Right atrium auricular region (tissue), 2 donors: ENCODE results near the gene ACOT6. TPM values are rescaled to one million over a fixed set of nuclear protein-coding genes. Genes with fewer than 3 reads are reported as not detected.
"Not testable (repeated sequence)": the region's sequence is repeated elsewhere in the genome, so short reads cannot be mapped to it uniquely, and the experiment has no call there.

Experiments used
- DNase-seq: peaks from one replicate; pipeline ENCODE4 v3.0.0-alpha.2; 2019; ENCODE audit warnings: low spot score
- H3K27ac ChIP-seq, 2 donors: fragments of 200-600 bp; sonication (generic); 1 replicate in 1 of 2; 2 replicates in 1 of 2; pipeline ENCODE4 v1.5.1; 2016 to 2019
- H3K27me3 ChIP-seq, 2 donors: fragments of 200-600 bp; sonication (generic); one replicate each; pipeline versions ENCODE4 v1.5.1 to v1.6.0; 2017 to 2019
- H3K36me3 ChIP-seq: fragments of 200-600 bp; sonication (generic); one replicate; pipeline ENCODE4 v1.5.1; 2016
- H3K4me1 ChIP-seq, 2 donors: fragments of 200-600 bp; sonication (generic); one replicate each; pipeline versions ENCODE4 v1.5.1 to v1.6.0; 2017 to 2019
- H3K4me3 ChIP-seq, 2 donors: fragments of 200-600 bp; sonication (generic); 1 replicate in 1 of 2; 2 replicates in 1 of 2; pipeline ENCODE4 v1.5.1; 2017 to 2019; ENCODE audit warnings: mild to moderate bottlenecking in 1 of 2, moderate library complexity in 1 of 2
- H3K9me3 ChIP-seq, 2 donors: fragments of 200-600 bp; sonication (generic); one replicate each; pipeline ENCODE4 v1.5.1; 2019
- total RNA-seq, 2 donors: library from RNA; depleted of rRNA; stranded (reverse); fragments of >200 nt; gene quantifications; one replicate each; pipeline ENCODE4 v1.1.0, GENCODE V29; 2016
- TF ChIP-seq, protein P1 (sequence below), 2 donors: fragments of 200-600 bp; sonication (generic); IDR thresholded peaks; one replicate each; pipeline ENCODE4 v1.5.1; 2019; ENCODE audit warnings: antibody characterized with exemption in 2 of 2

ACOT6 gene
- total RNA-seq, 2 donors from 2014 or later = not detected

DNA sequence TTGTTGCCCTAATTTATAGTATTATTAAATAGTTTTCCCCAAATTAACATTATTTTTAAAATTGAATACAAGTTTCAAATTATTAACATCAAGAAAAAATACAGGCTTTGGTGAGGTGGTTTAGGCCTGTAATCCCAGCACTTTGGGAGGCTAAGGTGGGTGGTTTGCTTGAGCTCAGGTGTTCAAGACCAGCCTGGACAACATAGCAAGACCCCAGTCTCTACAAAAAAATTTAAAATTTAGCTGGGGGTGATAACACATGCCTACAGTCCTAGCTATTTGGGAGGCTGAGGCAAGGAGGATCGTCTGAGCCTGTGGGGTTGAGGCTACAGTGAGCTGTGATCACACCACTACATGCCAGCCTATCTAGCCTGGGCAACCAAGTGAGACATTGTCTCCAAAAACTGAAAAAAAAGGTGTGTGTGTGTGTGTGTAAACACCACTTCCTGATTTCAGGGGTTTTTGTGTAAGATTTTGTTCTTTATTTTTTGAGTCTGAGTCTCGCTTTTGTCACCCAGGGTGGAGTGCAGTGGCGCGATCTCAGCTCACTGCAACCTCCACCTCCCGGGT lies 28.6 kb downstream of the ACOT6 start:
- Histone ChIP-seq H3K27ac (no peak overlapping the region), H3K36me3 (no peaks in the 10 kb centered on the region), H3K4me3 (no peak overlapping the region), H3K9me3 (no peaks in the 10 kb centered on the region), H3K4me1 (peaks cover 0 to 7% of the 10 kb centered on the region in 2 donors), H3K27me3 (no peaks in the 10 kb centered on the region)
- no peak for DNase-seq
- TF ChIP-seq, protein P1, sequence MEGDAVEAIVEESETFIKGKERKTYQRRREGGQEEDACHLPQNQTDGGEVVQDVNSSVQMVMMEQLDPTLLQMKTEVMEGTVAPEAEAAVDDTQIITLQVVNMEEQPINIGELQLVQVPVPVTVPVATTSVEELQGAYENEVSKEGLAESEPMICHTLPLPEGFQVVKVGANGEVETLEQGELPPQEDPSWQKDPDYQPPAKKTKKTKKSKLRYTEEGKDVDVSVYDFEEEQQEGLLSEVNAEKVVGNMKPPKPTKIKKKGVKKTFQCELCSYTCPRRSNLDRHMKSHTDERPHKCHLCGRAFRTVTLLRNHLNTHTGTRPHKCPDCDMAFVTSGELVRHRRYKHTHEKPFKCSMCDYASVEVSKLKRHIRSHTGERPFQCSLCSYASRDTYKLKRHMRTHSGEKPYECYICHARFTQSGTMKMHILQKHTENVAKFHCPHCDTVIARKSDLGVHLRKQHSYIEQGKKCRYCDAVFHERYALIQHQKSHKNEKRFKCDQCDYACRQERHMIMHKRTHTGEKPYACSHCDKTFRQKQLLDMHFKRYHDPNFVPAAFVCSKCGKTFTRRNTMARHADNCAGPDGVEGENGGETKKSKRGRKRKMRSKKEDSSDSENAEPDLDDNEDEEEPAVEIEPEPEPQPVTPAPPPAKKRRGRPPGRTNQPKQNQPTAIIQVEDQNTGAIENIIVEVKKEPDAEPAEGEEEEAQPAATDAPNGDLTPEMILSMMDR (IDR thresholded peaks at IDR 0.05) = no peak

DNA sequence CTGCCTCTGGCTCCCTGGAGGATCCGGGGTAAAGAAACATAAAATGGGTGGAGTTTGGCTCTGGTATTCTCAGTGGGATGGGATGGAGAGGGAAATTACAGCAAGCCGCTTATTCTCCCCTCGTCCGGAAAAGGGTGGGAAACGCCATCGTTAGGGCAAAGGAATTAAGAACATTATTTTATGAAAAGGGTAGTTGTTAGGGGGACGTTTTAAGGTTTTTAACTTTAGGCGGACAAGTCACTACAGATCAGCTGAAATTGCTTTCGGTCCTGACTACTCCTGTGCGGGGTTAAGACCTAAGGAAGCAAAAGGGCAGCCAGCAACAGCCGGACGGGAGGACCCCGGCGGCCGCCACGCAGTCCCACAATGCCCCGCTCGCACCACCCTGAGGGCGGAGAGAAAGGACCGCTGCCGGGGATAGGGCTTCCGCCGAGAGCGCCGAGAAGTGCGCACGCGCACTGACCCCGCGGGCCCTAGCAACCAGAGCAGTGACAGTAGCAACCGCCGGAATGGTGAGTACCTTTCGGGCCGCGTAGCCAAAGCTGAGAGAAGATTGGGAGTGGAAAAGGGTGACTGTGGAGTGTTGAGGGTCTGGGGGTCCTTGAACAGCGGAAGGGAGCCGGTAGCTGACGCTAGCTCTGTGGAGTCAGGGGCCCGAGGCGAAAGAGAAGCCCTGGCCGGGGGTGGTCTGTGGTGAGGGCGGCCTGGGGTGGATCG lies 32.4 kb downstream of the ACOT6 start, which contains the start of gene DNAL1:
Gene DNAL1, plus strand, starts transcription at position 456 of the 717 bp plus-strand sequence. Its CDS starts 54 bp downstream, at position 510.
- DNase-seq = peak; percentile 92
- Histone ChIP-seq H3K4me1 (peaks cover 0 to 7% of the 10 kb centered on the region in 2 donors), H3K4me3 (peak within 1 kb of the TSS; percentile 65 to 73), H3K27ac (peak within 1 kb of the TSS; percentile 82 to 88), H3K36me3 (no peaks in the 10 kb centered on the region), H3K27me3 (no peaks in the 10 kb centered on the region), H3K9me3 (no peaks in the 10 kb centered on the region)
- TF ChIP-seq, protein P1 (IDR thresholded peaks at IDR 0.05) = no peak

DNA sequence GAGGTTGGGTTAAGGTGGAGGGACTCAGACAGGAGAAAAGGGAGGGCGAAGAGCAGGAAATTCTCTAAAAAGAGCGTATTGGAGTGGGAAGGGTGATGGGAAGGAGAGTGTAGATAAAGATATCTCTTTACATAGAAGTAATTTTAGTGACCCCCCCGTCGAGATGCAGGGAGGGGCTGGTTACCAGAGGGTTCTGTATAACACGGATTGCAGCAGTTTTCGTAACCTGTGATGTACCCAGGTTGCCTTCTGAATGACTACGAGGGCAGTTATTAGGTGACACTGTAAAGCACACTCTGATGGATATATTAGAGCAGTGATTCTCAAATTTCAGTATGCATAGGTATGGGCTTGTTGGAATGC lies 32.9 kb downstream of the ACOT6 start:
- no peaks in the 10 kb centered on the region for H3K27me3 ChIP-seq
- no peaks in the 10 kb centered on the region for H3K36me3 ChIP-seq
- DNase-seq = no peak
- TF ChIP-seq, protein P1 (IDR thresholded peaks at IDR 0.05) = no peak
- H3K4me1 ChIP-seq = peaks cover 0 to 7% of the 10 kb centered on the region in 2 donors
- H3K4me3 ChIP-seq = peak overlapping the region; percentile 65 to 73
- H3K9me3 ChIP-seq = no peaks in the 10 kb centered on the region
- H3K27ac ChIP-seq = peak overlapping the region; percentile 82 to 88

DNA sequence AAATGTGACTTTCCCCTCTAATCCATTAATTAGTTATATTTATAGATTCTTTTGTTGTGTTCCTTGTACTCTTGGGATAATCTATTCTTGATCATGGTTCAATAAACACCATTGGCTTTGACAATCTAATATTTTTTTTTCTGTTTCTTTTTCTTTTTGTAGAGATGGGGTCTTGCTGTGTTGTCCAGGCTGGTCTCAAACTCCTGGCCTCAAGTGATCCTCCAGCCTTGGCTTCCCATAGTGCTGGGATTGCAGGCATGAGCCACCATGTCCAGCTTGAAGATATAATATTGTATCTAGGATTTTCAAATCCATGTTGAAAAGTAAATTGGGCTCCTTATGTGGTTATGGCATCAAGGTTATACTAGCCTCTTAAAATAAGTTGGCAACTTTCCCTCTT lies 38.7 kb downstream of the ACOT6 start:
- Histone ChIP-seq H3K4me3 (no peak overlapping the region), H3K36me3 (peaks cover 7% of the 10 kb centered on the region), H3K4me1 (no peaks in the 10 kb centered on the region), H3K27me3 (no peaks in the 10 kb centered on the region), H3K27ac (no peak overlapping the region), H3K9me3 (no peaks in the 10 kb centered on the region)
- TF ChIP-seq, protein P1 (IDR thresholded peaks at IDR 0.05) = no peak
- no peak for DNase-seq

DNA sequence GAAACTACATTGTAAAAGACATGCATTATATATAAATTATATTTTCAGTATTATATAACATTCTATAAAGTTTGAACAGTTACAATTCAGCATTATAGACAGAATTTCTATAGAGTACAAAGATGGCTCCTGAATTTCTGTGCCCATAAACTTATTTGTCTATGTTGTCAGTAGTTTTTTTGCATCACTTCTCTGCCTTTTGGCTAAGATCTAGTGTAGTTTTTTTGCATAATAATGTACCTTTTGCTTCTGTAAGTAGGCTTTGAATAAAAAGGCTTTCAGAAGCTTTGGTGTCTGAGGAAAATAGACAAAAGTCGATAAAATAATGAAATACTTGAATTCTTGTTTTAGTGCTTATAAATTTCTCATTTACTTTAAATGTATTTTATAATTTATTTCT lies 43.5 kb downstream of the ACOT6 start:
- no peaks in the 10 kb centered on the region for H3K27me3 ChIP-seq
- H3K4me3 ChIP-seq = no peak overlapping the region
- H3K9me3 ChIP-seq = no peaks in the 10 kb centered on the region
- TF ChIP-seq, protein P1 (IDR thresholded peaks at IDR 0.05) = no peak
- no peaks in the 10 kb centered on the region for H3K4me1 ChIP-seq
- peaks cover 7% of the 10 kb centered on the region for H3K36me3 ChIP-seq
- DNase-seq = no peak
- H3K27ac ChIP-seq = no peak overlapping the region

DNA sequence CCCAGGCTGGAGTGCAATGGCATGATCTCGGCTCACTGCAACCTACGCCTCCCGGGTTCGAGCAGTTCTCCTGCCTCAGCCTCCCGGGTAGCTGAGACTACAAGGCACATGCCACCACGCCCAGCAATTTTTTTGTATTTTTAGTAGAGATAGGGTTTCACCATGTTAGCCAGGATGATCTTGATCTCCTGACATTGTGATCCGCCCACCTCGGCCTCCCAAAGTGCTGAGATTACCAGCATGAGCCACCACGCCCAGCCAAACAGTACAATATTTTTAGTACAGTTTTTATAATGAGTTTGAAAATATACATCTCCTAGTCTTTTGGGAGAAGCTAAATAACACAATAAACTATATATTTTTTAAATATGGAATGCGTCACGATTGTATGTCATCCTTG lies 46.9 kb downstream of the ACOT6 start:
- DNase-seq, H3K4me3 ChIP-seq, H3K36me3 ChIP-seq, H3K4me1 ChIP-seq, H3K27me3 ChIP-seq, H3K9me3 ChIP-seq, H3K27ac ChIP-seq: not testable (repeated sequence)
